IMR-90 (cell line): Measurements from ENCODE around the gene DOCK4.

Experiments used
- CTCF ChIP-seq: conservative IDR thresholded peaks from 2 replicates; pipeline ENCODE4 v1.5.1; 2012; ENCODE audit warnings: mild to moderate bottlenecking, low read depth, low read length, improper control_type of control experiment
- NFE2L2 ChIP-seq: fragments of 150-350 bp; IDR thresholded peaks from 2 replicates; pipeline ENCODE4 v1.6.1; 2016; ENCODE audit warnings: low read depth, mild to moderate bottlenecking, low read length
- POLR2A ChIP-seq: IDR thresholded peaks from 2 replicates; pipeline ENCODE4 v1.6.1; 2012; ENCODE audit warnings: mild to moderate bottlenecking, low read depth, low read length
- RAD21 ChIP-seq: IDR thresholded peaks from 2 replicates; pipeline ENCODE4 v1.6.1; 2012; ENCODE audit warnings: low read length, improper control_type of control experiment
- USF2 ChIP-seq: fragments of 150-350 bp; IDR thresholded peaks from 2 replicates; pipeline ENCODE4 v1.6.1; 2017; ENCODE audit warnings: mild to moderate bottlenecking, antibody characterized with exemption, low read length, low read depth

GRCh38 chr7:111846898-111847297 lies 359.3 kb downstream of the DOCK4 start:
- no peak for TF ChIP-seq USF2
- TF ChIP-seq CTCF = no peak
- TF ChIP-seq RAD21 = no peak
- no peak for TF ChIP-seq POLR2A
- no peak for TF ChIP-seq NFE2L2
